GM19023 (cell line): Measurements from ENCODE around the gene GEMIN2.
"Not testable (repeated sequence)": the region's sequence is repeated elsewhere in the genome, so short reads cannot be mapped to it uniquely, and the experiment has no call there.

Experiments
- ATAC-seq: cut with Tn5 transposase; IDR thresholded peaks from one replicate; pipeline ENCODE4 v1.9.1; 2021; ENCODE audit warnings: mild to moderate bottlenecking, moderate library complexity; ENCODE audit not compliant: unreplicated experiment

Gene GEMIN2

DNA sequence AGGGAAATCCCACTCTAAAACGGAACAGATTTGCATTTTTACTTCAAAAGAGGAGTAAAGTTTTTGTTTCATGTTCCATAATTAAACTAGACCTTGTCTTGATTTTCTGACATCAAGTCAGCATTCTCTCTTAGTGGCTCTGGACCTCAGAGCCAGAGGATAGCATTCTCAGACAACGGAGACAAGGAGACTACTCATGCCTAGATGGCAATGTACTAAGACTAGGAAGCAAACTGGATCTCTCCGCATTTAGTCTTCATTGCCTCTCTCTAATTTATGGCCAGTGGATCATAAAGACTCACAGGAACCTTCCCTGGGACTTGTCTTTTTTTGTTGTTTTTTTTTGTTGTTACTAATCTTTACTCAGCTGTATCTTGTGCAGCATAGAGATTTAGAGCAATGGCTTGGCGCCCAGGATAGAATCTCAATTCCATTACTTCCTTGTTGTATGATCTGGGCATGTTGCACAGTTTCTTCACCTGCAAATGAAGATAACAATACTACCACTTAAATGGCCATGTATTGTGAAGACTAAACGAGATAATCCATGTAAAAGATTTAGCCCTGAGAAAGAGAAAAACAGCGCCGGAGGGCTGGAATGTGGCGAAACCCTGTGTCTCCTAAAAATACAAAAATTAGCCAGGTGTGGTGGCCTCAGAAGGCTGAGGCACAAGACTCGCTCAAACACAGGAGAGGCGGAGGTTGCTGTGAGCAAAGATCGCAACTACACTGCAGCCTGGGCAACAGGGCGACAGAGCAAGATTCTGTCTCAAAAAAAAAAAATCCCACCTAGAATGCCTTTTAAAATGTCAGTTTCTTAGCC is 4.0 kb upstream of the GEMIN2 start:
- ATAC-seq: no peak

DNA sequence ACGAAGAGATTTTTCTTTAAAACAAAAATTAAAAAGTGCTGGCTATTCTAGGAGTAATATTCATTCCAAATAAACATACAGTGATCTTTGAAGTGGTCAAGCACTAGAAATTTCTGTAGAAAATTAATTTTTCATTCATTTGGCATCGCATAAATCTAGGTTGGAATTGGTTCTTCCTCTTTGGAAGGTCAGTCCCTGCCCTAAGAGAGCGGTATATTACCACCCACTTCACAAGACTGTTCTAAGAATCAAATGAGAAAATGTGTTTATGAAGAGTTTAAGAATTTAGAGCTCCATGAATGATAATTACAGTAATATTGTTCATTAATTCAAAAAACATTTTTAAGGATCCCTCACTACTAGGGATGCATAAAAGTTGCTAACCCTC is 444 bp upstream of the GEMIN2 start:
- ATAC-seq: no peak

- ATAC-seq: no peak
Measured at GRCh38 chr14:39122330-39123138, 8.4 kb downstream of the GEMIN2 start.

GRCh38 chr14:39137835-39138234 is 23.7 kb downstream of the GEMIN2 start:
- ATAC-seq: not testable (repeated sequence)

GRCh38 chr14:39138440-39138839 is 24.3 kb downstream of the GEMIN2 start:
- ATAC-seq: no peak

DNA sequence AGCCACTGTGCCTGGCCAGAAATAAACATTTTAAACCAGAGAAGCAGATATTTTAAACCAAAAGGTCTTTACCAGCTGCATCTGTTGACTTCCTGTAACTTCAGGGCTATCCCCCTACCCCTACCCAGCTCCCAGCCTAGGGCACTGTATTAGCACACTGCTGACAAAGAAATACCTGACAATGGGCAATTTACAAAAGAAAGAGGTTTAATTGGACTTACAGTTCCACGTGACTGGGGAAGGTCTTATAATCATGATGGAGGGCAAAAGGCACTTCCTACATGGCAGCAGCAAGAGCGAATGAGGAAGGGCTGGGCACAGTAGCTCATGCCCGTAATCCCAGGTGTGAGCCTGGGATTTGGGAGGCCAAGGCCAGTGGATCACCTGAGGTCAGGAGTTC is 26.0 kb downstream of the GEMIN2 start:
- no peak for ATAC-seq

DNA sequence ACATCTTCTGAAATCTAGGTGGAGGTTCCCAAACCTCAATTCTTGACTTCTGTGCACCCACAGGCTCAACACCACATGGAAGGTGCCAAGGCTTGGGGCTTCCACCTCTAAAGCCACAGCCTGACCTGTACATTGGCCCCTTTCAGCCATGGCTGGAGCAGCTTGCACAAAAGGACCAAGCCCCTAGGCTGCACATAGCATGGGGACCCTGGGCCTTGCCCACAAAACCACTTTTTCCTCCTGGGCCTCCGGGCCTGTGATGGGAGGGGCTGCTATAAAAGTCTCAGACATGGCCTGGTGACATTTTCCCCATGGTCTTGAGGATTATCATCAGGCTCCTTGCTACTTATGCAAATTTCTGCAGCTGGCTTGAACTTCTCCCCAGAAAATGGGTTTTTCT is 27.5 kb downstream of the GEMIN2 start:
- ATAC-seq: not testable (repeated sequence)

DNA sequence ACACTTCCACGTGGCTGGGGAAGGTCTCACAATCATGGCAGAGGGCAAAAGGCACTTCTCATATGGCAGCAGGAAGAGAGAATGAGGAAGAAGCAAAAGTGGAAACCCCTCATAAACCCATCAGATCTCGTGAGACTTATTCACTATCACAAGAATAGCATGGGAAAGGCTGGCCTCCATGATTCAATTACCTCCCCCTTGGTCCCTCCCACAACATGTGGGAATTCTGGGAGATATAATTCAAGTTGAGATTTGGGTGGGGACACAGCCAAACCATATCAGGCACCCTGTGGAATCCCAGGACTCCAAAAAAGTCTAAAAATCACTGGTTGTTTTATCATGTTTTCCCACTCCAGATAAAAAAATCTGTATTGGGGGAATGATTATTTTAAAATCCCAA is 29.1 kb downstream of the GEMIN2 start:
- ATAC-seq: not testable (repeated sequence)

DNA sequence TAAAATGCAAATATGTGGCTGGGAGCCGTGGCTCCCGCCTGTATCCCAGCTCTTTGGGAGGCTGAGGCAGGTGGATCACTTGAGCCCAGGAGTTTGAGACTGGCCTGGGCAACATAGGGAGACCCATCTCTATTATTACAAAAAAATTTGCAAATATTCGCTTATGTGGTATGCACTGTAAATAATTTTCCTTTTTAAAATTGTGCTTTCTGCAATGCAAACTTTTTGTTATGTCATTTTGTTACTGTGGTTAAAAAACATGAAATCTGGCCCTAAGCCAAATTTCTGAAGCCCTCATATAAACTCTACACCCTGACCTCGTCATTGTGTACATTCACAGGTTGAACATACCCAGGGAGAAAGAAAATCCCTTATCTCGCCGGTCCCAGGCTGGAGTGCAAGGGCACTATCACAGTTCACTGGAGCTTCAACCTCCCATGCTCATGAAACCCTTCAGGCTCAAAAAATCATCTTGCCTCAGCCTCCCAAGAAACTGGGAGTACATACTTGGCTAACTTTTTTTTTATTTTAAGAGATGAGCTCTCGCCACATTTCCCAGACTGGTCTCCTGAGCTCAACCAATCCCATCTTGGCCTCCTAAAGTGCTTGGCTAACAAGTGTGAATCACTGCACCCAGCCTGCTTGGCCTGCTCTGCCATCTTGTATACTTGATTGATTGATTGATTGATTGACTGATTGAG is 31.3 kb downstream of the GEMIN2 start:
- no peak for ATAC-seq

DNA sequence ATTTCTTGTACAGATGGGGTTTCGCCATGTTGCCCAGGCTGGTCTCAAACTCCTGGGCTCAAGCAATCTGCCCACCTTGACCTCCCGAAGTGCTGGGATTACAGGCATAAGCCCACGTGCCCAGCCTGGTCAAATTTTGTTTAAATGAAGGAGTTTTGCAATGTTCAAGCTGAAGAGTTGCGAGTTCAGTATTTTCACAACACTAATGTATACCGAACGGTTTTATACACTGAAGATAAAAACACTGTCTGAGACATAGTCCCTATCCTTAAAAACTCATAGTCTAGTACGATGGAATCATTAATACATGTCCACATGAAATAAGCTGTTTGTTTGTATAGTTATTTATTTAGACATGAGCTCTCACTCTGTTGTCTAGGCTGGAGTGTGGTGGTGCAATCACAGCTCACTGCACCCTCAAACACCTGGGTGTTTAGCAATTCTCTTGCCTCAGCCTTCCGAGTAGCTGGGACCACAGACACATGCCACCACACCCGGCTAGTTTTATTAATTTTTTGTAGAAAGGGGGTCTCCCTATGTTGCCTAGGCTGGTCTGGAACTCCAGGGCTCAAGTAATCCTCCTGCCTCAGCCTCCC is 40.6 kb downstream of the GEMIN2 start:
- ATAC-seq: no peak

DNA sequence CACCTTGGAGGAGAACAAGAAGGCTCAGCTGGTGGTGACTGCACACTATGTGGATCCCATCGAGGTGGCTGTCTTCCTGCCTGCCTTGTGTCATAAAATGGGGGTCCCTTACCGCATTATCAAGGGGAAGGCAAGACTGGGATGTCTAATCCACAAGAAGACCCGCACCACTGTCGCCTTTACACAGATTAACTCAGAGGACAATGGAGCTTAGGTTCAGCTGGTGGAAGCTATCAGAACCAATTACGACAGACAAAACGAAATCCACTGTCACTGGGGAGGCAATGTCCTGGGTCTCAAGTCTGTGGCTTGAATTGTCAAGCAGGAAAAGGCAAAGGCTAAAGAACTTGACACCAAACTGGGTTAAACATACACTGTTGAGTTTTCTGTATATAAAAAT is 43.4 kb downstream of the GEMIN2 start:
- ATAC-seq: no peak

GRCh38 chr14:39158222-39158858 is 44.2 kb downstream of the GEMIN2 start:
- no peak for ATAC-seq

DNA sequence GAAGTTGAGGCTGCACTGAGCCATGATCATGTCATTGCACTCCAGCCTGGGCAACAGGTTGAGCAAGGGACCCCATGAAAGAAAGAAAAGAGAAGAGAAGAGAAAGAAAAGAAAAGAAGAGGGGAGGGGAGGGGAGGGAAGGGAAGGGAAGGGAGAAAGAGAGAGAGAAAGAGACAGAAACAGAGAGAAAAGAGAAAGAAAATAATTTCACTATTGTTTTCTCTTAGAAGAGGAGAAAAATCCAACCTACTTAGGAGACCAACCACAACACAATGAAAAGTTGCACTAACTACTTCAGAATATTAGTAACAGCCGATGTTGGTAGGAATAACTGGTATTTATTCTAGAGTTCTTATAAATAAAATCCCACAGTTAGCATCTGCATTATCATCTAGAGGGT is 46.4 kb downstream of the GEMIN2 start:
- ATAC-seq: no peak

- ATAC-seq: not testable (repeated sequence)
Measured at GRCh38 chr14:39167797-39168320, 53.7 kb downstream of the GEMIN2 start.

DNA sequence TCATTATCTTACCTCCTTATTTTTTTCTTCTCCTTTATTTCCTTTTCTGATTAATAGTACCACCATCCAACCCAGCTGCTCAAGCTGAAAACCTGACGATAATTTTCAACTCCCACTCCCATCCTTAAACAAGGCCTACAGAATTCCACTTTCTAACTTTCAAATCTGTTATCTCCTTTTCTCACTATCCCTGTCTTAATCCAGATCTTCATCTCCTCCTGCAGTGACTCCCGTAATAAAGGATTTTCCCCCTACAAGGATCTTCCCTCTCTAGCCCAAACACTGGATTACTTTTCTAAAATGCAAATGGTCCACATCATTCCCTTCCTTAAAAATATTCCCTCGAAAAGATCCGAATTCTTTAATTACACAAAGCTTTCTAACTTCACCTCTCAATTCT is 54.5 kb downstream of the GEMIN2 start:
- ATAC-seq: no peak

- ATAC-seq: peak; percentile 1
Measured at GRCh38 chr14:39169541-39169900, 55.4 kb downstream of the GEMIN2 start.

GRCh38 chr14:39173198-39173597 is 59.1 kb downstream of the GEMIN2 start:
- ATAC-seq: no peak

GRCh38 chr14:39174560-39175444 is 60.7 kb downstream of the GEMIN2 start, which contains the start of gene PNN:
PNN (plus strand) TSS chr14:39175254; CDS start chr14:39175280, 26 bp downstream.
- peak; percentile 90 for ATAC-seq
